OCI-LY1 (cell line): ENCODE data around the gene C1orf116.

Experiments
- H2AFZ ChIP-seq: fragments of 200-600 bp; sonication (generic), shearing (Covaris generic); 2 replicates; pipeline ENCODE4 v1.6.0; 2014; ENCODE audit warnings: antibody characterized with exemption, mild to moderate bottlenecking, low read length
- H3F3A ChIP-seq: fragments of 200-600 bp; sonication (generic), shearing (Covaris generic); 2 replicates; pipeline ENCODE4 v1.6.0; 2014; ENCODE audit warnings: mild to moderate bottlenecking, antibody characterized with exemption, low read length, moderate library complexity; ENCODE audit not compliant: insufficient read depth
- H3K27ac ChIP-seq: fragments of 200-600 bp; sonication (generic); 2 replicates; pipeline ENCODE4 v1.5.1; 2014; ENCODE audit warnings: low read length, mixed run types, mild to moderate bottlenecking, low read depth; ENCODE audit not compliant: poor library complexity, severe bottlenecking
- H3K27me3 ChIP-seq: fragments of 200-600 bp; sonication (generic); 2 replicates; pipeline ENCODE4 v1.6.0; 2014; ENCODE audit warnings: antibody characterized with exemption, mild to moderate bottlenecking, low read length, moderate library complexity; ENCODE audit not compliant: insufficient read depth
- H3K36me3 ChIP-seq: fragments of 200-600 bp; sonication (generic); 2 replicates; pipeline ENCODE4 v1.6.1; 2014; ENCODE audit warnings: mild to moderate bottlenecking, antibody characterized with exemption, low read length, moderate library complexity, mixed read lengths; ENCODE audit not compliant: insufficient read depth
- H3K4me1 ChIP-seq: fragments of 200-600 bp; sonication (generic); 2 replicates; pipeline ENCODE4 v1.5.1; 2014; ENCODE audit warnings: mild to moderate bottlenecking, low read length, moderate library complexity; ENCODE audit not compliant: insufficient read depth, severe bottlenecking
- H3K4me2 ChIP-seq: fragments of 200-600 bp; sonication (generic), shearing (Covaris generic); 2 replicates; pipeline ENCODE4 v1.6.1; 2014; ENCODE audit warnings: low read length
- H3K4me3 ChIP-seq: fragments of 200-600 bp; sonication (generic); 2 replicates; pipeline ENCODE4 v1.5.1; 2014; ENCODE audit warnings: low read length, low read depth, mild to moderate bottlenecking, mixed read lengths; ENCODE audit not compliant: poor library complexity, severe bottlenecking
- H3K79me2 ChIP-seq: fragments of 200-600 bp; shearing (Covaris generic); 2 replicates; pipeline ENCODE4 v1.6.1; 2016; ENCODE audit warnings: mixed run types, low read length, mixed read lengths; ENCODE audit not compliant: insufficient read depth
- H3K9ac ChIP-seq: fragments of 200-600 bp; sonication (generic), shearing (Covaris generic); 2 replicates; pipeline ENCODE4 v1.6.1; 2014; ENCODE audit warnings: mild to moderate bottlenecking, low read length, mixed read lengths
- H3K9me2 ChIP-seq: fragments of 200-600 bp; sonication (generic), shearing (Covaris generic); 2 replicates; pipeline ENCODE4 v1.6.1; 2014; ENCODE audit warnings: low read depth, mild to moderate bottlenecking, low read length, mixed read lengths
- H3K9me3 ChIP-seq: fragments of 200-600 bp; shearing (Covaris generic); 2 replicates; pipeline ENCODE4 v1.6.1; 2014; ENCODE audit warnings: low read length, mixed read lengths
- H4K20me1 ChIP-seq: fragments of 200-600 bp; sonication (generic), shearing (Covaris generic); 2 replicates; pipeline ENCODE4 v1.6.0; 2016; ENCODE audit warnings: mild to moderate bottlenecking, low read length; ENCODE audit not compliant: insufficient read depth
- EZH2 ChIP-seq: fragments of 200-600 bp; sonication (generic), shearing (Covaris generic); IDR thresholded peaks from 2 replicates; pipeline ENCODE4 v1.8.0; 2017; ENCODE audit warnings: borderline replicate concordance, mixed run types, mild to moderate bottlenecking, antibody characterized with exemption, low read length, moderate library complexity, mixed read lengths
- TF ChIP-seq, protein P1 (sequence below): fragments of 200-600 bp; sonication (generic), shearing (Covaris generic); IDR thresholded peaks from 2 replicates; pipeline ENCODE4 v1.5.1; 2017; ENCODE audit warnings: mild to moderate bottlenecking, antibody characterized with exemption, low read length, moderate library complexity, mixed read lengths

C1orf116 gene

DNA sequence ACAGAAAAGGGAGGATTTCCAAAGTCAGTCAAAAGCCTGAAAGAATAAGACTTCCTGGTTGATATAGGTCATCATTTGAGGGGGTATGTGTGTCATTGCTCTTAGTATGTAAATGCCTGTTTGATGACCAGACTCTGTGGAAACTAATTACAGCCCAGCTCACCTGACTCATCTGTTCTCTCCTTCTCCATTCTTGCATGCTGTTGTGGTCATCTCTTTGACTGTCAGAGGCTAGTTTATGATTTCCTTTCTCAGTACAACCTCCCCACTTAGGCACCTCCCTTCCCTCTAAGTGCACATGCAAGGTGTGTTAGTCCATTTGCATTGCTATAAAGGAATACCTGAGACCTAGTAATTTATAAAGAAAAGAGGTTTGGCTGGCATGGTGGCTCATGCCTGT is 2.4 kb upstream of the C1orf116 start:
- H3K4me2 ChIP-seq: no peak overlapping the region
- H3K27me3 ChIP-seq: no peaks in the 10 kb centered on the region
- no peaks in the 10 kb centered on the region for H3K4me1 ChIP-seq
- H3K79me2 ChIP-seq: no peaks in the 10 kb centered on the region
- no peak overlapping the region for H2AFZ ChIP-seq
- H3K9me2 ChIP-seq: no peaks in the 10 kb centered on the region
- no peaks in the 10 kb centered on the region for H3F3A ChIP-seq
- no peaks in the 10 kb centered on the region for H4K20me1 ChIP-seq
- H3K9ac ChIP-seq: no peak overlapping the region
- no peak for TF ChIP-seq EZH2
- TF ChIP-seq, protein P1, sequence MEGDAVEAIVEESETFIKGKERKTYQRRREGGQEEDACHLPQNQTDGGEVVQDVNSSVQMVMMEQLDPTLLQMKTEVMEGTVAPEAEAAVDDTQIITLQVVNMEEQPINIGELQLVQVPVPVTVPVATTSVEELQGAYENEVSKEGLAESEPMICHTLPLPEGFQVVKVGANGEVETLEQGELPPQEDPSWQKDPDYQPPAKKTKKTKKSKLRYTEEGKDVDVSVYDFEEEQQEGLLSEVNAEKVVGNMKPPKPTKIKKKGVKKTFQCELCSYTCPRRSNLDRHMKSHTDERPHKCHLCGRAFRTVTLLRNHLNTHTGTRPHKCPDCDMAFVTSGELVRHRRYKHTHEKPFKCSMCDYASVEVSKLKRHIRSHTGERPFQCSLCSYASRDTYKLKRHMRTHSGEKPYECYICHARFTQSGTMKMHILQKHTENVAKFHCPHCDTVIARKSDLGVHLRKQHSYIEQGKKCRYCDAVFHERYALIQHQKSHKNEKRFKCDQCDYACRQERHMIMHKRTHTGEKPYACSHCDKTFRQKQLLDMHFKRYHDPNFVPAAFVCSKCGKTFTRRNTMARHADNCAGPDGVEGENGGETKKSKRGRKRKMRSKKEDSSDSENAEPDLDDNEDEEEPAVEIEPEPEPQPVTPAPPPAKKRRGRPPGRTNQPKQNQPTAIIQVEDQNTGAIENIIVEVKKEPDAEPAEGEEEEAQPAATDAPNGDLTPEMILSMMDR: no peak
- H3K36me3 ChIP-seq: no peaks in the 10 kb centered on the region
- no peak overlapping the region for H3K27ac ChIP-seq
- no peak overlapping the region for H3K4me3 ChIP-seq
- H3K9me3 ChIP-seq: no peaks in the 10 kb centered on the region

DNA sequence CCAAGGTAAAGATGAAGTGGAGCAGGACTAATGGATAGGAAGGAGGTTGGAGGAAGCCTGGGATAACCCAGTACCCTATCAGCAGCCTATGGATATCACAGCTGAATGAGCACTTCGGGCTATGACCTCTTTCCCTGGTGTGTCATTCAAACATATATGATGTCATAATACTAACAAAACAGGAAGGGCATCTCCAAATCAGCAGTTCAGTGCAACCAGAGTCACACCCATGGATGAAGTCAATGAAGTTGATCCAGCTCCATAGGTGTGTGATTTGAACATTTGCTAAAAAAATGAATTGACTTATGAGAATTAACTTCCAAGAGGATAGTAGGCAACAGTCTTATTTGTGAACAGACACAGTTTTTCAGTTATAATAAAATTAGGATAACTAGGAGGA is 1.7 kb upstream of the C1orf116 start:
- H3K4me3 ChIP-seq: no peak overlapping the region
- H2AFZ ChIP-seq: no peak overlapping the region
- no peak for TF ChIP-seq EZH2
- TF ChIP-seq, protein P1: no peak
- no peaks in the 10 kb centered on the region for H4K20me1 ChIP-seq
- no peak overlapping the region for H3K9ac ChIP-seq
- H3K36me3 ChIP-seq: no peaks in the 10 kb centered on the region
- H3K9me2 ChIP-seq: no peaks in the 10 kb centered on the region
- H3F3A ChIP-seq: no peaks in the 10 kb centered on the region
- no peaks in the 10 kb centered on the region for H3K79me2 ChIP-seq
- no peak overlapping the region for H3K4me2 ChIP-seq
- no peak overlapping the region for H3K27ac ChIP-seq
- no peaks in the 10 kb centered on the region for H3K9me3 ChIP-seq
- H3K27me3 ChIP-seq: no peaks in the 10 kb centered on the region
- H3K4me1 ChIP-seq: no peaks in the 10 kb centered on the region

DNA sequence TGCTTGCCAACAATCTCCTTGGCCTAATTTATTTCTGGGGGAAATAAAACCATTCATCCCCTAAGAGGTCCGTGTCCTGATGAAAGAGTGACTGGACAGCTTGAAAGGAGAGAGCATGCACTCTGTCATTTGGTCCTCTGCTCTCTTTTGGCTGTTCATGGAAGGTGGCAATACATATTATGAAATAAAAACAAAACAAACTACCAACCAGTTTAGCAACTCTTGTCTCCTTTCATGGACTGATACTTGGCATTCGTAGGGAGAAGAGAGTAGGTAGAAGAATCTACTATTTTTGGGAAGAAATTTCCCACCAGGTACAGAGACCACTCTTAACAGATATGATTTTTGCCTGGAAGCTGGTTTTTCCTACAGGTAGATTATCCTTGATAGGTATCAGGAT is 746 bp upstream of the C1orf116 start:
- no peaks in the 10 kb centered on the region for H4K20me1 ChIP-seq
- H3K27me3 ChIP-seq: no peaks in the 10 kb centered on the region
- H3K9me2 ChIP-seq: no peaks in the 10 kb centered on the region
- H3F3A ChIP-seq: no peaks in the 10 kb centered on the region
- no peak overlapping the region for H3K9ac ChIP-seq
- H2AFZ ChIP-seq: no peak overlapping the region
- H3K4me1 ChIP-seq: no peaks in the 10 kb centered on the region
- H3K27ac ChIP-seq: no peak overlapping the region
- H3K36me3 ChIP-seq: no peaks in the 10 kb centered on the region
- no peak overlapping the region for H3K4me2 ChIP-seq
- H3K4me3 ChIP-seq: no peak overlapping the region
- no peaks in the 10 kb centered on the region for H3K9me3 ChIP-seq
- H3K79me2 ChIP-seq: no peaks in the 10 kb centered on the region
- TF ChIP-seq, protein P1: no peak
- no peak for TF ChIP-seq EZH2
